ENCODE data around the gene SLC24A5. TPM values are rescaled to one million over a fixed set of nuclear protein-coding genes. Genes with fewer than 3 reads are reported as not detected.

Gene SLC24A5
- total and polyA plus RNA-seq, 2 donors (not counting 1 experiment from before 2014, with no cell fraction given), result not detected

GRCh38 chr15:48077616-48078184, 43.1 kb upstream of the SLC24A5 start:
- Histone ChIP-seq H3K79me2 (ENCODE audit: control insufficient read depth, insufficient read depth, low read length) (no peaks in the 10 kb centered on the region), H3K9ac (ENCODE audit: low read length) (no peak overlapping the region), H3K27me3 (replicated peaks in 1 of 4; ENCODE audit: control extremely low read depth in 1 of 4, control insufficient read depth in 3 of 4, insufficient read depth in 4 of 4, low read length in 3 of 4) (no peaks in the 10 kb centered on the region), H4K20me1 (ENCODE audit: control insufficient read depth, insufficient read depth, low read length, poor library complexity, severe bottlenecking) (no peaks in the 10 kb centered on the region), H3K9me3 (ENCODE audit: control extremely low read depth in 1 of 3, control insufficient read depth in 2 of 3, insufficient read depth in 1 of 3, low read length in 2 of 3) (no peaks in the 10 kb centered on the region), H2AFZ (ENCODE audit: insufficient read depth, low read depth, low read length, poor library complexity, severe bottlenecking) (no peak overlapping the region), H3K4me1 (ENCODE audit: control insufficient read depth in 2 of 2, insufficient read depth in 2 of 2, low read length in 2 of 2) (no peaks in the 10 kb centered on the region), H3K36me3 (replicated peaks in 1 of 2; ENCODE audit: control extremely low read depth in 1 of 2, control insufficient read depth in 1 of 2, extremely low read depth in 1 of 2, insufficient read depth in 2 of 2, low read length in 1 of 2) (no peaks in the 10 kb centered on the region), H3K27ac (ENCODE audit: low read length in 2 of 2) (no peak overlapping the region), H3K4me3 (ENCODE audit: control extremely low read depth in 1 of 5, extremely low read depth in 1 of 5, insufficient read depth in 1 of 5, low read depth in 2 of 5, low read length in 4 of 5) (no peak overlapping the region), H3K4me2 (replicated peaks; ENCODE audit: low read depth, low read length, poor library complexity, severe bottlenecking) (no peak overlapping the region)
- no peak overlapping the region for H3K27ac Mint-ChIP-seq
- DNase-seq (no peak), ATAC-seq (ENCODE audit: low read depth) (no peak)
- WGBS (ENCODE audit: insufficient coverage), result no CpG with 5 or more reads among the region's 1 CpG
- no peak overlapping the region for H3K4me3 Mint-ChIP-seq
- H3K9me3 Mint-ChIP-seq (ENCODE audit: insufficient read depth), result no peaks in the 10 kb centered on the region
- peaks cover 9% of the 10 kb centered on the region for H3K27me3 Mint-ChIP-seq
- POLR2A ChIA-PET, result no interaction called here
- no peaks in the 10 kb centered on the region for H3K4me1 Mint-ChIP-seq
- intact Hi-C loops (cut with micrococcal nuclease), result no loop called here
- CTCF ChIA-PET, result no interaction called here
- TF ChIP-seq EZH2 (IDR thresholded peaks at IDR 0.05; ENCODE audit: borderline replicate concordance, insufficient read depth, low read depth, low read length, poor library complexity, severe bottlenecking), result no peak
- TF ChIP-seq CTCF (IDR thresholded peaks at IDR 0.05), result no peak

DNA sequence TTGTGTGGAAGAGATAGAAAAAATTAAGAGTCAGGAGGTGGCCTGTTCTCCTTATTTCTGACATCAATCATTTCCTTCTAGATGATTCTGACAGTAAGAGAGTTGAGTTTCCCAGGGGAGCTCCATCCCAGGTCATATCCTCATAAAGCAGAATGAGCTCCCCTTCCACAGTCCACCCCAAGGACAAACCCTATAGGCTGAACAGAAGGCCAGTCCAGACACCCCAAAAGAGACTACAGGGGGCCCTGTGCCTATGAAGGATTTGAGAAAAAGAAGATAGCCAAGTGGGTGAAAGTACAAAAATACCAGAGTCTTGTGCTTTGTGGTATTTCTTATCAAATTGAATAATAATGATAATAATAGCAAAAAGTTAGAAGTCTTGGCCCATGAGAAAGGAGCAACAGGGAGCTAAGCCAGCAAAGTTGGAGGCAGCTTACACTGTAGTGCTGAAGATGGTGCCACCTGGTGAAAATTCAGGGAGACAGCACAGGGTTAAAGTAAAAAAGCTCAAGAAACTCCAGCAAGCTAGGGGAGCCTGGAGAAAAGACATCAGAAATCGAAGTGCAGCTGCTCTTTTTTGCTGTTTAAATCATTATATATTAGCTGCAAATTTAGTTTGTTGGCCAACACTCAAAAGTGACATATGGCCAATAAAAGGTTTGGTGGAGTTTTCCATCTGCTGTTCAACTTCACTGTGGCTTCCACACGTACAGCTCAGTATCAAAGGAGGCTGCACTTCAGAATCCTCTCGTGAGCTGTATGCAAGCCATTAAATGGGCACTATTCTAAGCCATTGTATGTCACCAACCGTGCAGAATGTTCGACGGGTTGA, 35.8 kb upstream of the SLC24A5 start:
- Histone ChIP-seq H3K4me3 (ENCODE audit: control extremely low read depth in 1 of 5, extremely low read depth in 1 of 5, insufficient read depth in 1 of 5, low read depth in 2 of 5, low read length in 4 of 5) (no peak overlapping the region), H4K20me1 (ENCODE audit: control insufficient read depth, insufficient read depth, low read length, poor library complexity, severe bottlenecking) (no peaks in the 10 kb centered on the region), H3K4me2 (replicated peaks; ENCODE audit: low read depth, low read length, poor library complexity, severe bottlenecking) (no peak overlapping the region), H3K27me3 (replicated peaks in 1 of 4; ENCODE audit: control extremely low read depth in 1 of 4, control insufficient read depth in 3 of 4, insufficient read depth in 4 of 4, low read length in 3 of 4) (no peaks in the 10 kb centered on the region), H3K9me3 (ENCODE audit: control extremely low read depth in 1 of 3, control insufficient read depth in 2 of 3, insufficient read depth in 1 of 3, low read length in 2 of 3) (no peaks in the 10 kb centered on the region), H3K27ac (ENCODE audit: low read length in 2 of 2) (no peak overlapping the region), H3K9ac (ENCODE audit: low read length) (no peak overlapping the region), H3K4me1 (ENCODE audit: control insufficient read depth in 2 of 2, insufficient read depth in 2 of 2, low read length in 2 of 2) (no peaks in the 10 kb centered on the region), H3K36me3 (replicated peaks in 1 of 2; ENCODE audit: control extremely low read depth in 1 of 2, control insufficient read depth in 1 of 2, extremely low read depth in 1 of 2, insufficient read depth in 2 of 2, low read length in 1 of 2) (no peaks in the 10 kb centered on the region), H3K79me2 (ENCODE audit: control insufficient read depth, insufficient read depth, low read length) (no peaks in the 10 kb centered on the region), H2AFZ (ENCODE audit: insufficient read depth, low read depth, low read length, poor library complexity, severe bottlenecking) (no peak overlapping the region)
- intact Hi-C loops (cut with micrococcal nuclease), result no loop called here
- ChIA-PET POLR2A (no interaction called here), CTCF (interaction anchor here (0.7 kb wide), 1 partner anchor 889 kb away, joined by 3 read pairs; no protein-coding TSS in a partner anchor)
- DNase-seq (no peak), ATAC-seq (ENCODE audit: low read depth) (no peak)
- no peak for TF ChIP-seq CTCF (IDR thresholded peaks at IDR 0.05)
- no peak for TF ChIP-seq EZH2 (IDR thresholded peaks at IDR 0.05; ENCODE audit: borderline replicate concordance, insufficient read depth, low read depth, low read length, poor library complexity, severe bottlenecking)
- H3K27ac Mint-ChIP-seq, result no peak overlapping the region
- no peaks in the 10 kb centered on the region for H3K4me1 Mint-ChIP-seq
- peaks cover 8% of the 10 kb centered on the region for H3K27me3 Mint-ChIP-seq
- no peak overlapping the region for H3K4me3 Mint-ChIP-seq
- no peaks in the 10 kb centered on the region for H3K9me3 Mint-ChIP-seq (ENCODE audit: insufficient read depth)
- 83% methylated on average over 4 of the region's 6 CpGs for WGBS (ENCODE audit: insufficient coverage)

Measured in B cell (primary cell).